Stimulated activated CD4-positive, alpha-beta T cell treated with anti-CD3 and anti-CD28 coated beads, Interleukin-15, amount 100 ng/mL, for 24 hours (primary cell): ENCODE data around the gene NOX4.
A peak's percentile ranks its signal among the peaks of the same experiment; 100 is the strongest.
"Not testable (repeated sequence)": the region's sequence is repeated elsewhere in the genome, so short reads cannot be mapped to it uniquely, and the experiment has no call there.

ENCODE experiments used
- DNase-seq: peaks from one replicate; pipeline ENCODE4 v3.0.0-alpha.2; 2020

The NOX4 gene

GRCh38 chr11:89457190-89457589, 34.0 kb downstream of the NOX4 start:
- DNase-seq: no peak

- no peak for DNase-seq
These were observed 34.5 kb downstream of the NOX4 start for GRCh38 chr11:89456681-89457080.

GRCh38 chr11:89452780-89453179, 38.4 kb downstream of the NOX4 start:
- DNase-seq: no peak

- DNase-seq: no peak
These were observed 43.3 kb downstream of the NOX4 start for GRCh38 chr11:89447845-89448244.

- no peak for DNase-seq
These were observed 47.5 kb downstream of the NOX4 start for GRCh38 chr11:89443361-89444322.

GRCh38 chr11:89442801-89443200, 48.4 kb downstream of the NOX4 start:
- no peak for DNase-seq

- DNase-seq: no peak
These were observed 49.6 kb downstream of the NOX4 start for GRCh38 chr11:89441606-89442005.

- DNase-seq: no peak
These were observed 53.9 kb downstream of the NOX4 start for GRCh38 chr11:89437317-89437716.

GRCh38 chr11:89436071-89436470, 55.1 kb downstream of the NOX4 start:
- no peak for DNase-seq

- DNase-seq: no peak
These were observed 57.9 kb downstream of the NOX4 start for GRCh38 chr11:89433278-89433677.

GRCh38 chr11:89432182-89432581, 59.0 kb downstream of the NOX4 start:
- DNase-seq: not testable (repeated sequence)

GRCh38 chr11:89426501-89426900, 64.7 kb downstream of the NOX4 start:
- not testable (repeated sequence) for DNase-seq

- no peak for DNase-seq
These were observed 69.5 kb downstream of the NOX4 start for GRCh38 chr11:89421718-89422117.

GRCh38 chr11:89420981-89421380, 70.2 kb downstream of the NOX4 start:
- DNase-seq: no peak

GRCh38 chr11:89416961-89417360, 74.2 kb downstream of the NOX4 start:
- DNase-seq: no peak

- DNase-seq: not testable (repeated sequence)
These were observed 80.1 kb downstream of the NOX4 start for GRCh38 chr11:89411112-89411511.

- not testable (repeated sequence) for DNase-seq
These were observed 80.5 kb downstream of the NOX4 start for GRCh38 chr11:89410666-89411065.

- not testable (repeated sequence) for DNase-seq
These were observed 82.7 kb downstream of the NOX4 start for GRCh38 chr11:89408441-89408840.

- no peak for DNase-seq
These were observed 85.5 kb downstream of the NOX4 start for GRCh38 chr11:89405629-89406028.

- not testable (repeated sequence) for DNase-seq
These were observed 99.5 kb downstream of the NOX4 start for GRCh38 chr11:89391654-89392053.

GRCh38 chr11:89387501-89387900, 103.7 kb downstream of the NOX4 start:
- DNase-seq: not testable (repeated sequence)

GRCh38 chr11:89382986-89383385, 108.2 kb downstream of the NOX4 start:
- DNase-seq: not testable (repeated sequence)

- peak; percentile 3 for DNase-seq
These were observed 110.1 kb downstream of the NOX4 start for GRCh38 chr11:89381094-89381493.

- not testable (repeated sequence) for DNase-seq
These were observed 111.0 kb downstream of the NOX4 start for GRCh38 chr11:89379976-89380771.
